Stimulated activated CD4-positive, alpha-beta T cell treated with anti-CD3 and anti-CD28 coated beads, Interleukin-12 subunit alpha, Interleukin-12 subunit beta, amount 100 ng/mL, for 24 hours (primary cell): ENCODE results near the gene ODF4.
"Not testable (repeated sequence)": the region's sequence is repeated elsewhere in the genome, so short reads cannot be mapped to it uniquely, and the experiment has no call there.

Experiments used
- DNase-seq, 2 experiments: peaks; one replicate each; pipeline ENCODE4 v3.0.0-alpha.2; 2020; ENCODE audit warnings: low read depth in 2 of 2

Gene ODF4

GRCh38 chr17:8326511-8327302 is 12.9 kb upstream of the ODF4 start:
- DNase-seq: peak in 1 of 2 experiments; percentile 26

GRCh38 chr17:8327303-8327649 is 12.4 kb upstream of the ODF4 start:
- DNase-seq: no peak

DNA sequence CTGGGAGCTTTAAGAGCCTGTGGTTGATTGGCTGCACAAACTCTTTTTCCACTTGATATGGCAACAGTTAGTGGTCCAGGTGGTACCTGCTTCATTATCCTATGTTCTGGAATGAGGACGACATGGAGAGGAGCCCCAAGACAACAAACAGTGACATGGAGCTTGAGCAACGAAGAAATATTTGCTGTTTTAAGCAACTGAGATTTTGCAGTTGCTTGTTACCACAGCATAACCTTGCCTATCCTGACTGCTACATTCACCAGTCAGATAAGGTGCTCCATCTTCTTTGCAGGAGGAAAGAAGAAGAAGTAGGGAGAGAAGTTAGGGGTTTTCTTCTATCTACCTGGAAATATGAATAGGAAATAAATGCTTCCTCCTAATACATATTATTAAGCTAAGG is 7.5 kb upstream of the ODF4 start:
- DNase-seq: no peak

GRCh38 chr17:8332688-8333087 is 7.0 kb upstream of the ODF4 start:
- no peak for DNase-seq

- DNase-seq: no peak
Observed at GRCh38 chr17:8333281-8333680, 6.4 kb upstream of the ODF4 start.

DNA sequence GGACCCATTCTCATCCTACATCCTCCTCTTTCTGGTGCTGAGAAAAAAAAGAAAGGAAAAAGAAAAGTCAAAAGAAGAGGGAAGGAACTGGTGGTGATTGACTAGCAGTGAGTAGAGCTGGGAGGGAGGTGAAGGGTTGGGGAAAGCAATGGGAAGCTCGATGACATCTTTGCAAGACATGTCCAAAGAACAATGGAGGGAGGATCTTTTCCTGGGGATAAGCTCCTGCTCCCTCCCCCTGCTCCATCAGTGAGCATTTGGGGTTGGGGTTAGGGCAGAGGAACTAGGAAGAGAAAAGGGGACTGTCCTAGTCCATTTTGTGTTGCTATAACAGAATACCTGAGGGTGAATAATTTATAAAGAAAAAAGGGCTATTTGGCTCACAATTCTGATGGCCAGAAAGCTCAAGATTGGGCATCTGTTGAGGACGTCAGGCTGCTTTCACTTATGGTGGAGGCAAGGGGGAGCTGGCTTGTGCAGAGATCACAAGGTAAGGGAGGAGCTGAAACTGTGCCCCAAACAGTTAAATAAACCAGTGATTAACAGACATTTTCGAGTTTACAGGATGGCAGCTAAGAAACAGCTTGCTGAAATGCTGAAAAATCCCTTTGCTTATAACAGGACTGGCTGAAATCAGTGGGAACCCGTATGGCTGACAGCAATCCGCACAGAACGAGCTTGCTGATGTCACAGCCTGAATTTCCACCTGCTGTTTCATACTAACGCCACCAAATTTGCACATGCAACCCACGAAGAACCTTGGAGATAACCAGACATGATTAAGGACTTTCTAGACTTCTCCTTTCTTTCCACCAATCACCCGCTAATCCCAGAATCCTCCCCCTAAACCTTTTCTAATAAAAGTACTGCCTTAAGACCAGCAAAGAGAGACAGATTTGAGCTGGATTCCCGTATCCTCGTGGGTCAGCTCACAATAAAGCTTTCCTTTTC is 1.6 kb upstream of the ODF4 start:
- no peak for DNase-seq

- no peak for DNase-seq
Observed at GRCh38 chr17:8338753-8339140, 893 bp upstream of the ODF4 start.

DNA sequence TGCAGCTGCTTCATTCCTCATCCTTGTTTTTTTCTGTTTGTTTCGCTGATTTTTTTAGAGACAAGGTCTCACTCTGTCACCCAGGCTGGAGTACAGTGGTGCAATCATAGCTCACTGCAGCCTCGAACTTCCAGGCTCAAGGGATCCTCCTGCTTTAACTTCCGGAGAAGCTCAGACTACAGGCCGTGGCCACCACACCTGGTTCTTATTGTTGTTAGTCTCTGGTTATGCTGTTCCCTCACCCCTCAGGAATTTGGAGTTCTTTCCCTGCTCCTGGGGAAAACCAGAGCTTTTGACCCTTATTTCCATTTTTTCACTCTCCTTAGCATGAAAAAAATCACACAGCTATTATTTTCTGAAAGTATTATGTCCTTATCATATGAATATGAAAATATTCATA is 1.8 kb downstream of the ODF4 start:
- no peak for DNase-seq

- no peak for DNase-seq
Observed at GRCh38 chr17:8345052-8345690, 5.5 kb downstream of the ODF4 start.

DNA sequence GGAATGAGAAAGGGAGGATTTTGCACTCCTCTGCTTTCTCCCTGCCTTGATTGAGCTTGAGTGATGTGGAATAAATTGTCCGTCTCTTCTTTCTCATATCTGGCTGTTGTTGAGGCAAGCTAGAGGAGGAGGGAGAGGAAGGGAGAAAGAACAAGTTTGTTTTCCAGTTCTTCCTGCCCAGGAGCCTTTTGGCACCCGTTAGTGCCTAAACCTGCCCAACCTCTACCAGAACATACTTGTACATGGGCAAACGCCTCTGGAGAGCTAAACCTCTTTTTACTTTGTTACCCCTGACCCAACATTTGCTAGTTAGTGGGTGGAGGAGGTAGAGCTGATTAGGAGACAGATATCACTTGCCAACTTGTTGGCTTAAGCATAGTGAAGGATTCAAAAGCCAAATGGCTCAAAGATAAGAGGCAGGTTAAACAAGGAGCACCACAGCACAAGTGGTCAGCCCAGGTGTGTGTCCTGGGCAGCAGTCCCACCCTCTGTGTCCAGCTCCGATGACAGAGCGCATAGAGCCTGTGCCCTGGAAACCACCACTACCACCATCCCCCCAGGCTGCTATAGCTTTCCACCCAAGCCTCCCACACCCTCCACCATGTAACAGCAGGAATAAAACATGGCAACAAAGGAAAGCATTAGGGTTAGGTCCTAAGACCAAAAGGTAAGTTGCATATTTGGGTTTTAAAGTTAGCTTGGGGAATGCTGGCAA is 6.5 kb downstream of the ODF4 start:
- DNase-seq: no peak

DNA sequence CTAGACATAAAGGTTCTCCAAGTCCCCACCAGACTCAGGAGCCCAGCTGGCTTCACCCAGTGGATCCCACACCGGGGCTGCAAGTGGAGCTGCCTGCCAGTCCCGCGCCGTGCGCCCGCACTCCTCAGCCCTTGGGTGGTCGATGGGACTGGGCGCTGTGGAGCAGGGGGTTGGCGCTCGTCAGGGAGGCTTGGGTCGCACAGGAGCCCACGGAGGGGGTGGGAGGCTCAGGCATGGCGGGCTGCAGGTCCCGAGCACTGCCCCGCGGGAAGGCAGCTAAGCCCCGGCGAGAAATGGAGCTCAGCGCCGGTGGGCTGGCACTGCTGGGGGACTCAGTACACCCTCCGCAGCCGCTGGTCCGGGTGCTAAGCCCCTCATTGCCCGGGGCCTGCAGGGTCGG is 7.4 kb downstream of the ODF4 start:
- DNase-seq: not testable (repeated sequence)

DNA sequence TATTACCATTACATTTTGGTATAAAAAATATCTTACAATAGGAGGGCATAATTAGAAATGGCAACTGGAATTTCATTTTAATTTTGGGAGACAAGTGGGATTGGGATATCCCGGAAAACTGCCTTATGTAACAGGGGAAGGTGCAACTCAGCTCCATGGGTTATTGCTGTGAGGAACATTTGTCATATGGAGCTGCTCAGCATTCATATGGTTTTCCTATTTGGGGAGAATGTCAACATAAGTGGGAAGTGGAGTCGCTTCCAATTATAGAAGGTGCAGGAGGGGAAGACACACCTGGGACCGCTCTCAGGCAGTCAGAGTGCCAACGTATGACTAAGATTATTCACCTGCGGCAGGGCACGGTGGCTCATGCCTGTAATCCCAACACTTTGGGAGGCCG is 10.7 kb downstream of the ODF4 start:
- no peak for DNase-seq

- no peak for DNase-seq
Observed at GRCh38 chr17:8353736-8354135, 14.1 kb downstream of the ODF4 start.

DNA sequence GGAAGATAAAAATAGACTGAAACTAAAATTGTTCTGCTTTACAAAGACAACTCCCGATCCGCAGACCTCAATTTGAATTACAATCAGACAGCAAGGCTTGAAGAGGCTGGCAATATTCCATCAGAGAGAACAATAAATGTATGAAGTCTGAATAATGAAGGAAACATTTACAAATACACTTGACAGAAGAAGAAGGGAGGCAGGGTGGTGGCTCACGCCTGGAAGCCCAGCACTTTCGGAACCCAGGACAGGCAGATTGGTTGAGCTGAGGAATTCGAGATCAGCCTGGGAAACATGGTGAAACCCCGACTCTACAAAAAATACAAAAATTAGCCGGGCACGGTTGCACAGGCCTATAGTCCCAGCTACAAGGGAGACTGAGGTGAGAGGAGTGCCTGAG is 14.6 kb downstream of the ODF4 start:
- no peak for DNase-seq

DNA sequence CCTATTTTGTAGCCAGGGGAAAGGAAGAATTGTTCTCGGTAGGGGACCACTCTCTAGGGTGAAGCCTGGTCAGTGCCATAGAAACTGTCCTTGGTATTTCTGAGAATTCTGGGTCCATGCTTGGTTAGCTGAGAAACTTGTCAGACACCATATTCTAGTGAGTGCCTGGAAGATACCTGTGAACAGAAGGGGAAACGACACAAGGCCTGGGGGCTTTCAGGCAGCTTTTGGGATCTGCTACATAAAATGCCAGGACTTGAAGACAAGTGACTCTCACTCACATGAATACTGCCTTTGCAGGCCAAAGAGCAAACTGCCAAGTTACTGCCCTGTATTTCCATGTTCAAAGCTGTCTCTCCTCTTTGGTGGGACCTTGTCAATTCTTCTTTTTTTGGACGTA is 18.3 kb downstream of the ODF4 start:
- DNase-seq: no peak

- no peak for DNase-seq
Observed at GRCh38 chr17:8359769-8360168, 20.1 kb downstream of the ODF4 start.

GRCh38 chr17:8360260-8360659 is 20.6 kb downstream of the ODF4 start:
- DNase-seq: no peak

DNA sequence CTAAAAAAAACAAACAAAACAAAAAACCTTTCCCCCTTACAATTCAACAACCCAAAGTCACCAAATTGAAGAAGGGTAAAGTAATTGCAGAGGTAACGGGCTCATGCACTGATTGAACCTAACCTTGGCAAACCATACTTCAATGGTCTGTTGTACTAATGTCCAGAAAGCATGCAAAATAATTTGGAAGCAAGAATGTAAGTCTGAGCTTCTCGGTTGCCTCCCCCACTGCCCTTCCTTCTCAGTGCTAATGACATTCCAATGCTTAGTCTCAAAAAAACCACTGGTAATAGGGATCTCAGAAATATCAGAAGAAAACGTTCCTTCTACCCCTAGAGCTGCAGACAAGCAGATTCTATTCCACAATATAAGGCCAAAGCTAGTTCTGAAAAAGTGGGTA is 21.1 kb downstream of the ODF4 start:
- DNase-seq: no peak

GRCh38 chr17:8362651-8363332 is 23.2 kb downstream of the ODF4 start:
- DNase-seq: no peak

DNA sequence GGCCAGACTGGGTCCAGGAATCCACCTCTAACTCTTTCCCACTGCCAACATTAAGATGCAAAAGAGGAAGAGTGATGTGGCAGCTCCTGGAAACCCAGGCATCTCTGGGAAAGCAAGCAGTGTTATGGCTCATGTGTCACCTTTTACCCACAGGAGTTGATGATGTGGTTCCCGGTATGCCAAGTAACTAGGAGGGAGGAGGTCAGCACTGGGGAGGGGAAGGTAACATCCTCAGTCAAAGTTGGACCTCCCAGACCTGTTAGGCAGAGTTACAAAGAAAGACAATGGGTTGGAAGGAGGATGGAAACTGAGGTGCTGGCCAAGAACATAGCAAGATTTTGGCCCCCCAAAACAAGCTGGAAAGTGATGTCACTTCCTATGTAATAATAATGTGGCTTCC is 25.5 kb downstream of the ODF4 start:
- DNase-seq: no peak

GRCh38 chr17:8366231-8366630 is 26.6 kb downstream of the ODF4 start:
- no peak for DNase-seq
